Activated CD4-positive, CD25-positive, alpha-beta regulatory T cell treated with anti-CD3 and anti-CD28 coated beads, Interleukin-2, amount 50 U/mL, for 72 hours (primary cell): ENCODE data around the gene FGF14.

Source experiments
- DNase-seq: peaks from one replicate; pipeline ENCODE4 v3.0.0; 2021

Gene FGF14

GRCh38 chr13:102237230-102237629, 164.6 kb downstream of the FGF14 start:
- DNase-seq: no peak

- no peak for DNase-seq
Measured at GRCh38 chr13:102236830-102237229, 165.0 kb downstream of the FGF14 start.

GRCh38 chr13:102236341-102236740, 165.5 kb downstream of the FGF14 start:
- DNase-seq: no peak

GRCh38 chr13:102235689-102236088, 166.2 kb downstream of the FGF14 start:
- DNase-seq: no peak

- no peak for DNase-seq
Measured at GRCh38 chr13:102234618-102235017, 167.2 kb downstream of the FGF14 start.

GRCh38 chr13:102233566-102234208, 168.2 kb downstream of the FGF14 start:
- no peak for DNase-seq

GRCh38 chr13:102231479-102231878, 170.4 kb downstream of the FGF14 start:
- no peak for DNase-seq

- no peak for DNase-seq
Measured at GRCh38 chr13:102227741-102228140, 174.1 kb downstream of the FGF14 start.

GRCh38 chr13:102226591-102226990, 175.3 kb downstream of the FGF14 start:
- DNase-seq: no peak

GRCh38 chr13:102225892-102226291, 176.0 kb downstream of the FGF14 start:
- no peak for DNase-seq

GRCh38 chr13:102220681-102221228, 181.1 kb downstream of the FGF14 start:
- DNase-seq: no peak

- DNase-seq: no peak
Measured at GRCh38 chr13:102214956-102215355, 186.9 kb downstream of the FGF14 start.

- no peak for DNase-seq
Measured at GRCh38 chr13:102212729-102213128, 189.1 kb downstream of the FGF14 start.

- no peak for DNase-seq
Measured at GRCh38 chr13:102208347-102208746, 193.5 kb downstream of the FGF14 start.

GRCh38 chr13:102207680-102208342, 194.0 kb downstream of the FGF14 start:
- DNase-seq: no peak

- no peak for DNase-seq
Measured at GRCh38 chr13:102203718-102204117, 198.1 kb downstream of the FGF14 start.

GRCh38 chr13:102198418-102199311, 203.2 kb downstream of the FGF14 start:
- no peak for DNase-seq

- DNase-seq: no peak
Measured at GRCh38 chr13:102197193-102197592, 204.7 kb downstream of the FGF14 start.

- no peak for DNase-seq
Measured at GRCh38 chr13:102195566-102196462, 206.0 kb downstream of the FGF14 start.

- no peak for DNase-seq
Measured at GRCh38 chr13:102192858-102193257, 209.0 kb downstream of the FGF14 start.

GRCh38 chr13:102191951-102192502, 209.8 kb downstream of the FGF14 start:
- DNase-seq: no peak

- no peak for DNase-seq
Measured at GRCh38 chr13:102190930-102191329, 210.9 kb downstream of the FGF14 start.
